ENCODE measurements around the gene EML4. TPM values are rescaled to one million over a fixed set of nuclear protein-coding genes. Genes with fewer than 3 reads are reported as not detected.

Gene EML4
- total and polyA plus RNA-seq, 2 of the 13 experiments (the other 11 are each of a cell fraction or from before 2014, with no cell fraction given), result 243 to 476 TPM

DNA sequence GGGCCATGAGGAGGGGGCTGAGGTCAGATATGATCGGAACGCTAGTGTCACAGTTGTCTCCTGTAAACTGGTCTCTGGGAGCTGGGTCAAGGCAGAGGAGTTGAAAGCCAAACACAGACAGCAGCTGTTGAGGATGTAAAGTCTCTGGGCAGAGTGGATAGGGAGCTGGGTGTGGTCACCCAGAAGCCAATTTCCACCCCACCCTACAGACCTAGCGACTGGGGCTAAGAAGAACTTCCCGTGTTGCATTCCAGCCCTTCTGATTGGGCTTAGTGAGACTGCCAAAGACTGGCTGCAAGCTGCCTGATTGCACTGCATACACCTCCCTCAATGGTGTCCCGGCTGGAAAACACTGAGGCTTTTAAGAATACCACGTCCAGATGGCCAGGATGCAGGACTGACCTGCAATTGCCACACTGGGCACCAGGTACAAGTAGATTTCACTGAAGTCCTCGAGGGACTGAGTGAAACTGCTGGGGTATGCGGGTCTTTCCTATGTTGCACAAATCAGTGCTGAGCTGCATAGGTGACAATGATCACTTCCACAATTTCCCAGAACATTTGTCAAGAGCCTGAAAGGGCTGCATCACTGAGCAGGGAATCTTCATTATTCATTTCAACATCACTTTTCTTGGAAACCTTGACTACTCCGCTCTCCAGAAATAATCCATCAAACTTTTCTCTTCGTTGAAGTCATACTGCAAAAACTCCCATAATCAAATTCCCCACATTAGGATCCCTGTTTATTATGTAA, 43.1 kb upstream of the EML4 start:
- CTCF ChIA-PET (ENCODE audit: low intra/inter-chr PET ratio, low total read pairs), result no interaction called here
- no peak for FAIRE-seq
- TF ChIP-seq RBM39 (IDR thresholded peaks at IDR 0.05; ENCODE audit: low read depth, low read length, poor library complexity, severe bottlenecking) (no peak), ZNF883 (CRISPR knock-in tag; IDR thresholded peaks at IDR 0.05; ENCODE audit: not compliant biosample characterization) (peak; percentile 33), NFE2 (CRISPR knock-in tag; IDR thresholded peaks at IDR 0.05) (no peak), ZIK1 (CRISPR knock-in tag; IDR thresholded peaks at IDR 0.05; ENCODE audit: borderline replicate concordance, low read depth) (no peak), FOXA1 (IDR thresholded peaks at IDR 0.05) (no peak), FOXA1 (CRISPR knock-in tag; IDR thresholded peaks at IDR 0.05) (peak; percentile 2; the same call in 1 of the 2 replicates), MEIS2 (CRISPR knock-in tag; IDR thresholded peaks at IDR 0.05) (no peak), HDAC6 (IDR thresholded peaks at IDR 0.05; ENCODE audit: low read depth, low read length) (no peak), ZNF773 (CRISPR knock-in tag; IDR thresholded peaks at IDR 0.05; ENCODE audit: borderline replicate concordance) (no peak), ZMYM2 (CRISPR knock-in tag; IDR thresholded peaks at IDR 0.05) (no peak), POGZ (CRISPR knock-in tag; IDR thresholded peaks at IDR 0.05) (peak; percentile 47; the same call in 1 of the 2 replicates)
- TF ChIP-seq, protein P1, sequence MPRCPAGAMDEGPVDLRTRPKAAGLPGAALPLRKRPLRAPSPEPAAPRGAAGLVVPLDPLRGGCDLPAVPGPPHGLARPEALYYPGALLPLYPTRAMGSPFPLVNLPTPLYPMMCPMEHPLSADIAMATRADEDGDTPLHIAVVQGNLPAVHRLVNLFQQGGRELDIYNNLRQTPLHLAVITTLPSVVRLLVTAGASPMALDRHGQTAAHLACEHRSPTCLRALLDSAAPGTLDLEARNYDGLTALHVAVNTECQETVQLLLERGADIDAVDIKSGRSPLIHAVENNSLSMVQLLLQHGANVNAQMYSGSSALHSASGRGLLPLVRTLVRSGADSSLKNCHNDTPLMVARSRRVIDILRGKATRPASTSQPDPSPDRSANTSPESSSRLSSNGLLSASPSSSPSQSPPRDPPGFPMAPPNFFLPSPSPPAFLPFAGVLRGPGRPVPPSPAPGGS (CRISPR knock-in tag; IDR thresholded peaks at IDR 0.05), result 0 out of 2 replicates have a peak, but pooled peaks have one; percentile 35
- TF ChIP-seq, protein P2, sequence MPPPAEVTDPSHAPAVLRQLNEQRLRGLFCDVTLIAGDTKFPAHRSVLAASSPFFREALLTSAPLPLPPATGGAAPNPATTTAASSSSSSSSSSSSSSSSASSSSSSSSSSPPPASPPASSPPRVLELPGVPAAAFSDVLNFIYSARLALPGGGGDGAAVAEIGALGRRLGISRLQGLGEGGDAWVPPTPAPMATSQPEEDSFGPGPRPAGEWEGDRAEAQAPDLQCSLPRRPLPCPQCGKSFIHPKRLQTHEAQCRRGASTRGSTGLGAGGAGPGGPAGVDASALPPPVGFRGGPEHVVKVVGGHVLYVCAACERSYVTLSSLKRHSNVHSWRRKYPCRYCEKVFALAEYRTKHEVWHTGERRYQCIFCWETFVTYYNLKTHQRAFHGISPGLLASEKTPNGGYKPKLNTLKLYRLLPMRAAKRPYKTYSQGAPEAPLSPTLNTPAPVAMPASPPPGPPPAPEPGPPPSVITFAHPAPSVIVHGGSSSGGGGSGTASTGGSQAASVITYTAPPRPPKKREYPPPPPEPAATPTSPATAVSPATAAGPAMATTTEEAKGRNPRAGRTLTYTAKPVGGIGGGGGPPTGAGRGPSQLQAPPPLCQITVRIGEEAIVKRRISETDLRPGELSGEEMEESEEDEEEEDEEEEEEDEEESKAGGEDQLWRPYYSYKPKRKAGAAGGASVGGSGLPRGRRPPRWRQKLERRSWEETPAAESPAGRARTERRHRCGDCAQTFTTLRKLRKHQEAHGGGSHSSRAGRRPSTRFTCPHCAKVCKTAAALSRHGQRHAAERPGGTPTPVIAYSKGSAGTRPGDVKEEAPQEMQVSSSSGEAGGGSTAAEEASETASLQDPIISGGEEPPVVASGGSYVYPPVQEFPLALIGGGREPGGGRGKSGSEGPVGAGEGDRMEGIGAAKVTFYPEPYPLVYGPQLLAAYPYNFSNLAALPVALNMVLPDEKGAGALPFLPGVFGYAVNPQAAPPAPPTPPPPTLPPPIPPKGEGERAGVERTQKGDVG (CRISPR knock-in tag; IDR thresholded peaks at IDR 0.05; ENCODE audit: borderline replicate concordance), result 0 out of 2 replicates have a peak, but pooled peaks have one; percentile 65
- TF ChIP-seq, protein P3, sequence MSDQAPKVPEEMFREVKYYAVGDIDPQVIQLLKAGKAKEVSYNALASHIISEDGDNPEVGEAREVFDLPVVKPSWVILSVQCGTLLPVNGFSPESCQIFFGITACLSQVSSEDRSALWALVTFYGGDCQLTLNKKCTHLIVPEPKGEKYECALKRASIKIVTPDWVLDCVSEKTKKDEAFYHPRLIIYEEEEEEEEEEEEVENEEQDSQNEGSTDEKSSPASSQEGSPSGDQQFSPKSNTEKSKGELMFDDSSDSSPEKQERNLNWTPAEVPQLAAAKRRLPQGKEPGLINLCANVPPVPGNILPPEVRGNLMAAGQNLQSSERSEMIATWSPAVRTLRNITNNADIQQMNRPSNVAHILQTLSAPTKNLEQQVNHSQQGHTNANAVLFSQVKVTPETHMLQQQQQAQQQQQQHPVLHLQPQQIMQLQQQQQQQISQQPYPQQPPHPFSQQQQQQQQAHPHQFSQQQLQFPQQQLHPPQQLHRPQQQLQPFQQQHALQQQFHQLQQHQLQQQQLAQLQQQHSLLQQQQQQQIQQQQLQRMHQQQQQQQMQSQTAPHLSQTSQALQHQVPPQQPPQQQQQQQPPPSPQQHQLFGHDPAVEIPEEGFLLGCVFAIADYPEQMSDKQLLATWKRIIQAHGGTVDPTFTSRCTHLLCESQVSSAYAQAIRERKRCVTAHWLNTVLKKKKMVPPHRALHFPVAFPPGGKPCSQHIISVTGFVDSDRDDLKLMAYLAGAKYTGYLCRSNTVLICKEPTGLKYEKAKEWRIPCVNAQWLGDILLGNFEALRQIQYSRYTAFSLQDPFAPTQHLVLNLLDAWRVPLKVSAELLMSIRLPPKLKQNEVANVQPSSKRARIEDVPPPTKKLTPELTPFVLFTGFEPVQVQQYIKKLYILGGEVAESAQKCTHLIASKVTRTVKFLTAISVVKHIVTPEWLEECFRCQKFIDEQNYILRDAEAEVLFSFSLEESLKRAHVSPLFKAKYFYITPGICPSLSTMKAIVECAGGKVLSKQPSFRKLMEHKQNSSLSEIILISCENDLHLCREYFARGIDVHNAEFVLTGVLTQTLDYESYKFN (CRISPR knock-in tag; conservative IDR thresholded peaks at IDR 0.05), result no peak
- TF ChIP-seq, protein P4, sequence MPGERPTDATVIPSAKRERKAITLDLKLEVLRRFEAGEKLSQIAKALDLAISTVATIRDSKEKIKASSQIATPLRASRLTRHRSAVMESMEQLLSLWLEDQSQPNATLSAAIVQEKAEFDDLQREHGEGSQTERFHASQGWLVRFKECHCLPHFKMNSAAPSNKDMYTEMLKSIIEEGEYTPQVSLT (CRISPR knock-in tag; IDR thresholded peaks at IDR 0.05; ENCODE audit: borderline replicate concordance, low read depth), result no peak

More for the DNA sequence above, 43.1 kb upstream of the EML4 start:
- Histone ChIP-seq H3K4me3 (replicated peaks in 1 of 3; ENCODE audit: insufficient read depth in 1 of 3, low read depth in 2 of 3, low read length in 3 of 3) (peak overlapping the region in 1 of 3 experiments; percentile 57; a peak in 2 of 6 replicates), H3K4me1 (ENCODE audit: insufficient read depth, low read length) (peaks cover 83% of the 10 kb centered on the region), H3K36me3 (replicated peaks in 1 of 2; ENCODE audit: control insufficient read depth in 1 of 2, insufficient read depth in 2 of 2, low read length in 2 of 2) (no peaks in the 10 kb centered on the region), H2AFZ (ENCODE audit: low read length) (no peak overlapping the region), H3K9ac (ENCODE audit: insufficient read depth, low read depth, low read length) (no peak overlapping the region), H3K9me3 (ENCODE audit: low read length) (peaks cover 8% of the 10 kb centered on the region), H3K27me3 (ENCODE audit: control insufficient read depth in 1 of 2, insufficient read depth in 2 of 2, low read length in 2 of 2) (no peaks in the 10 kb centered on the region), H3K4me2 (ENCODE audit: low read depth, low read length) (peak overlapping the region; percentile 74), H4K20me1 (ENCODE audit: insufficient read depth, low read length) (no peaks in the 10 kb centered on the region), H3K79me2 (ENCODE audit: insufficient read depth, low read length) (peaks cover 18% of the 10 kb centered on the region), H3K27ac (ENCODE audit: extremely low read length, insufficient read depth, low read length) (peak overlapping the region; percentile 84)
- DNase-seq (ENCODE audit: low spot score), result no peak
- POLR2A ChIA-PET, result interaction anchor here (1.2 to 7.0 kb wide), 8 partner anchors 9 to 67 kb away, joined by 3 to 100 read pairs (median 22); no protein-coding TSS in a partner anchor
- ATAC-seq, result peak; percentile 10; the same call in 1 of the 3 replicates
- in situ Hi-C loops (cut with HindIII; ENCODE audit: extremely low pct_ligation_motif_present, low pct_unique_long_range_greater_than_20kb), result no loop called here
- 64% methylated on average over 10 of the region's 10 CpGs for WGBS (ENCODE audit: low lambda C conversion rate)
- intact Hi-C loops (cut with micrococcal nuclease; ENCODE audit: unreplicated experiment), result no loop called here
- no TSS peak for BruUV-seq (replicated peaks)

Data from HepG2 (cell line).